Measurements from ENCODE around the gene LRRC28. TPM values are rescaled to one million over a fixed set of nuclear protein-coding genes. Genes with fewer than 3 reads are reported as not detected.

LRRC28 gene
- total and polyA plus RNA-seq, 10 of the 15 experiments (the other 5 are each of a cell fraction or from before 2014, with no cell fraction given): 21.3 to 54.9 (median 27.7) TPM

DNA sequence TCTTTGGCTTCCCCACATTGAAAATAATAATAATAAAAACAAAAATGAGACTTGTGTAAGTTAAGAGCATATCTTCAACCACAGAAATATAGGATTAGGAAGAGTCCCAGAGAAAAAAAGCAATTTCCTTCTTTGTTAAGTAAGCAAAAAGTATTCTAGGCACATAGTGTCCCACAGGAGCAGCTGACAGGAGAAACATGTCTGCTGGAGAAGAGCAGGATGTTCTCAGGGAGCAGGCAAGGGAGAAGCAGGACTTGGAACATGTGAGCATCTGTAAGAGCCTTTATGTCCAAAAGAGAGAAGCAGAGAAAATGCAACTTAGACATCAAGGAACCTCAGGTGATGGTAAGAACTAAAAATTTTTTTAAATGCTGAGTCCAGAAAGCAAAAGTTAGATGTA is 40.9 kb upstream of the LRRC28 start:
- FAIRE-seq: no peak
- no peak overlapping the region for H3K4me3 ChIP-seq
- TF ChIP-seq CEBPB (IDR thresholded peaks at IDR 0.05; ENCODE audit: borderline replicate concordance in 1 of 2, low read depth in 2 of 2, low read length in 2 of 2) (no peak), CHD1 (IDR thresholded peaks at IDR 0.05; ENCODE audit: low read depth, low read length) (no peak)
- intact Hi-C loops (cut with micrococcal nuclease; ENCODE audit: unreplicated experiment) (loop anchor here (5.0 to 10.0 kb wide), 2 partner anchors 433 to 766 kb away; no protein-coding TSS in a partner anchor), in situ Hi-C loops (cut with MboI) (loop anchor here (5.0 to 10.0 kb wide), 2 partner anchors 113 to 436 kb away; no protein-coding TSS in a partner anchor)
- no peaks in the 10 kb centered on the region for H3K27me3 ChIP-seq (replicated peaks in 1 of 2; ENCODE audit: control insufficient read depth in 2 of 2, insufficient read depth in 2 of 2, low read length in 1 of 2)
- SMC1A ChIA-PET (ENCODE audit: uncharacterized antibody, unreplicated experiment): interaction anchor here (0.9 to 1.9 kb wide), 6 partner anchors 9 to 494 kb away, joined by 3 to 4 read pairs (median 4); no protein-coding TSS in a partner anchor
- no peaks in the 10 kb centered on the region for H3K79me2 ChIP-seq (ENCODE audit: control insufficient read depth, insufficient read depth, low read length)
- no peaks in the 10 kb centered on the region for H3K36me3 ChIP-seq (ENCODE audit: control insufficient read depth in 2 of 2, insufficient read depth in 2 of 2, low read length in 1 of 2)
- POLR2A ChIA-PET: interaction anchor here (0.7 kb wide), 1 partner anchor 102 kb away, joined by 3 read pairs; no protein-coding TSS in a partner anchor
- no peak overlapping the region for H3K9ac ChIP-seq (ENCODE audit: control insufficient read depth, insufficient read depth, low read length)
- CTCF ChIA-PET: interaction anchor here (1.4 to 7.2 kb wide), 7 partner anchors 9 to 691 kb away, joined by 3 to 111 read pairs (median 5); no protein-coding TSS in a partner anchor
- no peaks in the 10 kb centered on the region for H3K9me3 ChIP-seq (replicated peaks; ENCODE audit: control insufficient read depth, insufficient read depth, low read length)
- ATAC-seq: no peak
- H2AFZ ChIP-seq (ENCODE audit: control insufficient read depth, low read depth, low read length): no peak overlapping the region
- no peaks in the 10 kb centered on the region for H3K4me1 ChIP-seq (ENCODE audit: control insufficient read depth, insufficient read depth, low read length)
- no peak for DNase-seq (ENCODE audit: low read depth, low spot score)
- RAD21 ChIA-PET (ENCODE audit: unreplicated experiment): no interaction called here
- H3K4me2 ChIP-seq (ENCODE audit: control insufficient read depth, insufficient read depth): no peak overlapping the region
- H4K20me1 ChIP-seq (ENCODE audit: control insufficient read depth, insufficient read depth): no peaks in the 10 kb centered on the region
- no peak overlapping the region for H3K27ac ChIP-seq (ENCODE audit: control insufficient read depth, insufficient read depth)
- BruUV-seq (replicated peaks): no TSS peak

DNA sequence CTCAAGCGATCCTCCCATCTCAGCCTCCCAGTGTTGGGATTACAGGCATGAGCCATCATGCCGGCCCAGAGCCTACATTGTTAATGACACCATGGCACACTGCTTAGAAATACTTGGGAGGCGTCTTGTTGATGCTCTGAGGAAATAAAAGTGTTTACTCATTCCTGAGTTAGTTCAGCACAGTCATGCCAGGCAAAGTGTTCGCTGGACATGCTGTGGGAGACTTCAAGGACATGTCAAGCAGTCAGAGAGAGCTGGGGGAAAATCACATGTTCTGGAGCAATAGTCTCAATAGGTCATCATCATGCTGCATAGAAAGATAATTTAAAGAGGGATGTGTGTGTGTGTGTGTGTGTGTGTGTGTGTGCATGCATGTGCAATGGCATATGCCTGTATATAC is 39.4 kb upstream of the LRRC28 start:
- SMC1A ChIA-PET (ENCODE audit: uncharacterized antibody, unreplicated experiment): interaction anchor here (1.1 to 5.8 kb wide), 3 partner anchors 106 to 356 kb away, joined by 3 to 45 read pairs (median 16); partner anchors contain the start of gene SYNM
- no peak for DNase-seq (ENCODE audit: low read depth, low spot score)
- no TSS peak for BruUV-seq (replicated peaks)
- Histone ChIP-seq H3K36me3 (ENCODE audit: control insufficient read depth in 2 of 2, insufficient read depth in 2 of 2, low read length in 1 of 2) (no peaks in the 10 kb centered on the region), H3K4me2 (ENCODE audit: control insufficient read depth, insufficient read depth) (no peak overlapping the region), H3K27me3 (replicated peaks in 1 of 2; ENCODE audit: control insufficient read depth in 2 of 2, insufficient read depth in 2 of 2, low read length in 1 of 2) (no peaks in the 10 kb centered on the region), H3K79me2 (ENCODE audit: control insufficient read depth, insufficient read depth, low read length) (no peaks in the 10 kb centered on the region), H3K4me3 (no peak overlapping the region), H2AFZ (ENCODE audit: control insufficient read depth, low read depth, low read length) (no peak overlapping the region), H3K9ac (ENCODE audit: control insufficient read depth, insufficient read depth, low read length) (no peak overlapping the region), H3K4me1 (ENCODE audit: control insufficient read depth, insufficient read depth, low read length) (no peaks in the 10 kb centered on the region), H4K20me1 (ENCODE audit: control insufficient read depth, insufficient read depth) (no peaks in the 10 kb centered on the region), H3K9me3 (replicated peaks; ENCODE audit: control insufficient read depth, insufficient read depth, low read length) (no peaks in the 10 kb centered on the region), H3K27ac (ENCODE audit: control insufficient read depth, insufficient read depth) (no peak overlapping the region)
- in situ Hi-C loops (cut with MboI): loop anchor here (5.0 to 10.0 kb wide), 2 partner anchors 115 to 437 kb away; no protein-coding TSS in a partner anchor
- POLR2A ChIA-PET: no interaction called here
- no peak for FAIRE-seq
- intact Hi-C loops (cut with micrococcal nuclease; ENCODE audit: unreplicated experiment): loop anchor here (5.0 to 10.0 kb wide), 2 partner anchors 435 to 767 kb away; no protein-coding TSS in a partner anchor
- 73% methylated on average over 4 of the region's 4 CpGs for WGBS (ENCODE audit: insufficient coverage, insufficient replicate concordance, low lambda C conversion rate, missing lambda C conversion rate)
- ATAC-seq: no peak
- CTCF ChIA-PET: interaction anchor here (0.6 to 7.2 kb wide), 5 partner anchors 105 to 1247 kb away, joined by 3 to 111 read pairs (median 4); no protein-coding TSS in a partner anchor
- RAD21 ChIA-PET (ENCODE audit: unreplicated experiment): no interaction called here
- TF ChIP-seq CEBPB (IDR thresholded peaks at IDR 0.05; ENCODE audit: borderline replicate concordance in 1 of 2, low read depth in 2 of 2, low read length in 2 of 2): no peak
- TF ChIP-seq, protein P1, sequence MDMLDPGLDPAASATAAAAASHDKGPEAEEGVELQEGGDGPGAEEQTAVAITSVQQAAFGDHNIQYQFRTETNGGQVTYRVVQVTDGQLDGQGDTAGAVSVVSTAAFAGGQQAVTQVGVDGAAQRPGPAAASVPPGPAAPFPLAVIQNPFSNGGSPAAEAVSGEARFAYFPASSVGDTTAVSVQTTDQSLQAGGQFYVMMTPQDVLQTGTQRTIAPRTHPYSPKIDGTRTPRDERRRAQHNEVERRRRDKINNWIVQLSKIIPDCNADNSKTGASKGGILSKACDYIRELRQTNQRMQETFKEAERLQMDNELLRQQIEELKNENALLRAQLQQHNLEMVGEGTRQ (IDR thresholded peaks at IDR 0.05; ENCODE audit: borderline replicate concordance, low read depth, low read length): no peak
- TF ChIP-seq CTCF (IDR thresholded peaks at IDR 0.05 in 2 of 3, conservative IDR thresholded peaks at IDR 0.05 in 1 of 3; ENCODE audit: control insufficient read depth in 2 of 3, extremely low read depth in 1 of 3, insufficient read depth in 1 of 3, low read depth in 3 of 3, low read length in 3 of 3): no peak
- no peak for TF ChIP-seq CREB1 (IDR thresholded peaks at IDR 0.05; ENCODE audit: low read depth)
- TF ChIP-seq FOXK2 (IDR thresholded peaks at IDR 0.05): no peak
- TF ChIP-seq MYC (IDR thresholded peaks at IDR 0.05; ENCODE audit: insufficient read depth, insufficient read length, insufficient replicate concordance, low read length, severe bottlenecking): no peak
- TF ChIP-seq ASH2L (IDR thresholded peaks at IDR 0.05; ENCODE audit: borderline replicate concordance, low read depth): no peak
- TF ChIP-seq ZNF217 (IDR thresholded peaks at IDR 0.05): no peak
- no peak for TF ChIP-seq E4F1 (IDR thresholded peaks at IDR 0.05; ENCODE audit: borderline replicate concordance, partially characterized antibody)
- TF ChIP-seq RFX5 (IDR thresholded peaks at IDR 0.05; ENCODE audit: low read depth, low read length): no peak
